ENCODE data around the gene IL11. TPM values are rescaled to one million over a fixed set of nuclear protein-coding genes. Genes with fewer than 3 reads are reported as not detected.

IL11 gene
- total RNA-seq, 4 donors from 2014 or later = 0.21 TPM; not detected in 3

- Histone ChIP-seq H3K36me3 (peaks cover 0 to 8% (median 3%) of the 10 kb centered on the region in 3 donors), H3K27me3 (peaks cover 0 to 8% of the 10 kb centered on the region in 2 donors), H3K4me1 (peaks cover 0 to 35% (median 23%) of the 10 kb centered on the region in 4 donors), H3K9me3 (no peaks in the 10 kb centered on the region), H3K27ac (no peak overlapping the region), H3K4me3 (no peak overlapping the region)
- TF ChIP-seq, protein P1, sequence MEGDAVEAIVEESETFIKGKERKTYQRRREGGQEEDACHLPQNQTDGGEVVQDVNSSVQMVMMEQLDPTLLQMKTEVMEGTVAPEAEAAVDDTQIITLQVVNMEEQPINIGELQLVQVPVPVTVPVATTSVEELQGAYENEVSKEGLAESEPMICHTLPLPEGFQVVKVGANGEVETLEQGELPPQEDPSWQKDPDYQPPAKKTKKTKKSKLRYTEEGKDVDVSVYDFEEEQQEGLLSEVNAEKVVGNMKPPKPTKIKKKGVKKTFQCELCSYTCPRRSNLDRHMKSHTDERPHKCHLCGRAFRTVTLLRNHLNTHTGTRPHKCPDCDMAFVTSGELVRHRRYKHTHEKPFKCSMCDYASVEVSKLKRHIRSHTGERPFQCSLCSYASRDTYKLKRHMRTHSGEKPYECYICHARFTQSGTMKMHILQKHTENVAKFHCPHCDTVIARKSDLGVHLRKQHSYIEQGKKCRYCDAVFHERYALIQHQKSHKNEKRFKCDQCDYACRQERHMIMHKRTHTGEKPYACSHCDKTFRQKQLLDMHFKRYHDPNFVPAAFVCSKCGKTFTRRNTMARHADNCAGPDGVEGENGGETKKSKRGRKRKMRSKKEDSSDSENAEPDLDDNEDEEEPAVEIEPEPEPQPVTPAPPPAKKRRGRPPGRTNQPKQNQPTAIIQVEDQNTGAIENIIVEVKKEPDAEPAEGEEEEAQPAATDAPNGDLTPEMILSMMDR (IDR thresholded peaks at IDR 0.05) = no peak
- TF ChIP-seq EP300 (IDR thresholded peaks at IDR 0.05) (no peak), POLR2A (IDR thresholded peaks at IDR 0.05) (no peak)
- 81 to 98% methylated on average over 3 of the region's 3 CpGs for WGBS, 2 donors
- no peak for DNase-seq (ENCODE audit: low spot score in 2 of 2)
These were observed 12.3 kb upstream of the IL11 start for GRCh38 chr19:55382522-55383054.

- Histone ChIP-seq H3K4me3 (no peak overlapping the region), H3K27me3 (peaks cover 0 to 14% of the 10 kb centered on the region in 2 donors), H3K9me3 (no peaks in the 10 kb centered on the region), H3K36me3 (peaks cover 0 to 2% (median 0%) of the 10 kb centered on the region in 3 donors), H3K4me1 (peaks cover 0 to 33% (median 17%) of the 10 kb centered on the region in 4 donors), H3K27ac (no peak overlapping the region)
- 95% methylated on average over 5 of the region's 5 CpGs for WGBS, 2 donors
- no peak for DNase-seq (ENCODE audit: low spot score in 2 of 2)
- no peak for TF ChIP-seq EP300 (IDR thresholded peaks at IDR 0.05)
- TF ChIP-seq, protein P1 (IDR thresholded peaks at IDR 0.05) = no peak
- no peak for TF ChIP-seq POLR2A (IDR thresholded peaks at IDR 0.05)
These were observed 11.8 kb upstream of the IL11 start for GRCh38 chr19:55382013-55382412.

- peaks cover 3 to 42% of the 10 kb centered on the region in 2 donors for H3K27me3 ChIP-seq
- 63 to 69% methylated on average over 11 of the region's 11 CpGs for WGBS, 2 donors
- no peaks in the 10 kb centered on the region for H3K9me3 ChIP-seq
- peaks cover 0 to 21% (median 3%) of the 10 kb centered on the region in 4 donors for H3K4me1 ChIP-seq
- no peak for TF ChIP-seq POLR2A (IDR thresholded peaks at IDR 0.05)
- no peak for TF ChIP-seq EP300 (IDR thresholded peaks at IDR 0.05)
- TF ChIP-seq, protein P1 (IDR thresholded peaks at IDR 0.05) = no peak
- no peaks in the 10 kb centered on the region for H3K36me3 ChIP-seq
- H3K27ac ChIP-seq = no peak overlapping the region
- DNase-seq (ENCODE audit: low spot score in 2 of 2) = no peak
- no peak overlapping the region for H3K4me3 ChIP-seq
These were observed 8.9 kb upstream of the IL11 start for GRCh38 chr19:55379174-55379573.

DNA sequence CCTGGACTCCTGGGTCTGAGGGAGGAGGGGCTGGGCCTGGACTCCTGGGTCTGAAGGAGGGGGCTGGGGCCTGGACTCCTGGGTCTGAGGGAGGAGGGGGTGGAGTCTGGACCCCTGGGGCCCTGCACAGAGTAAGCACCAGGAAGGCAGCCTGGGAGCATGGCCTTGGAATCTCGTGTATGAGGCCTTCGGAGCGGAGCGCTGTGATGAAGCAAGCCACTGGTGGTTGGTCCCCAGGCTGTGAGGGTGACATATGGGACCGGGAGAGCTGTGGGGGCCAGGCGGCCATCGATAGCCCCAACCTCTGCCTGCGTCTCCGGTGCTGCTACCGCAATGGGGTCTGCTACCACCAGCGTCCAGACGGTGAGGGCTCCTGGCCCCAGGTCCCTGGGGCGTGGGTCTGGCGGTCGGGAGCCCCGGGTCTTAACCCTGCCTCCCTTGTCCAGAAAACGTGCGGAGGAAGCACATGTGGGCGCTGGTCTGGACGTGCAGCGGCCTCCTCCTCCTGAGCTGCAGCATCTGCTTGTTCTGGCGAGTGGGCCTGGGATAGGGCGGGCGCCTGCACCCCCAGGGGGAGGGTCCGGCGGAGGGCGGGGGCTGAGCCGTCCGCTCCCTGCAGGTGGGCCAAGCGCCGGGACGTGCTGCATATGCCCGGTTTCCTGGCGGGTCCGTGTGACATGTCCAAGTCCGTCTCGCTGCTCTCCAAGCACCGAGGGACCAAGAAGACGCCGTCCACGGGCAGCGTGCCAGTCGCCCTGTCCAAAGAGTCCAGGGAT is 7.3 kb upstream of the IL11 start:
- H3K36me3 ChIP-seq = no peaks in the 10 kb centered on the region
- no peak overlapping the region for H3K27ac ChIP-seq
- peaks cover 3 to 58% of the 10 kb centered on the region in 2 donors for H3K27me3 ChIP-seq
- H3K9me3 ChIP-seq = no peaks in the 10 kb centered on the region
- DNase-seq (ENCODE audit: low spot score in 2 of 2) = no peak
- TF ChIP-seq POLR2A (IDR thresholded peaks at IDR 0.05) (no peak), EP300 (IDR thresholded peaks at IDR 0.05) (no peak)
- TF ChIP-seq, protein P1 (IDR thresholded peaks at IDR 0.05) = no peak
- no peak overlapping the region for H3K4me3 ChIP-seq
- WGBS, 2 donors = 10 to 11% methylated on average over 27 to 36 of the region's 43 CpGs
- H3K4me1 ChIP-seq = peaks cover 0 to 18% (median 0%) of the 10 kb centered on the region in 4 donors

Data from tibial nerve (tissue), 4 donors.